GM18499 (cell line): ENCODE measurements around the gene SPOCD1.

Experiments used
- ATAC-seq: cut with Tn5 transposase; IDR thresholded peaks from one replicate; pipeline ENCODE4 v1.9.1; 2021; ENCODE audit warnings: moderate number of reproducible peaks; ENCODE audit not compliant: insufficient read depth, unreplicated experiment

SPOCD1 gene

GRCh38 chr1:31760471-31761470 is 55.1 kb downstream of the SPOCD1 start:
- ATAC-seq, result no peak

- ATAC-seq, result no peak
These were observed 56.4 kb downstream of the SPOCD1 start for GRCh38 chr1:31759298-31760023.

- ATAC-seq, result no peak
These were observed 57.0 kb downstream of the SPOCD1 start for GRCh38 chr1:31758823-31759222.

GRCh38 chr1:31757989-31758388 is 57.8 kb downstream of the SPOCD1 start:
- ATAC-seq, result no peak

GRCh38 chr1:31757204-31757679 is 58.6 kb downstream of the SPOCD1 start:
- ATAC-seq, result no peak

GRCh38 chr1:31756578-31756977 is 59.2 kb downstream of the SPOCD1 start:
- no peak for ATAC-seq

- no peak for ATAC-seq
These were observed 59.9 kb downstream of the SPOCD1 start for GRCh38 chr1:31755850-31756492.

GRCh38 chr1:31755197-31755611 is 60.6 kb downstream of the SPOCD1 start:
- ATAC-seq, result no peak

- no peak for ATAC-seq
These were observed 61.4 kb downstream of the SPOCD1 start for GRCh38 chr1:31754397-31754796.

GRCh38 chr1:31753707-31754349 is 62.0 kb downstream of the SPOCD1 start:
- no peak for ATAC-seq

GRCh38 chr1:31752952-31753475 is 62.8 kb downstream of the SPOCD1 start:
- ATAC-seq, result no peak

- ATAC-seq, result no peak
These were observed 63.6 kb downstream of the SPOCD1 start for GRCh38 chr1:31752258-31752657.

GRCh38 chr1:31751822-31752241 is 64.0 kb downstream of the SPOCD1 start:
- no peak for ATAC-seq

GRCh38 chr1:31750858-31751510 is 64.8 kb downstream of the SPOCD1 start:
- ATAC-seq, result no peak

- no peak for ATAC-seq
These were observed 65.8 kb downstream of the SPOCD1 start for GRCh38 chr1:31749785-31750735.

GRCh38 chr1:31748365-31748764 is 67.5 kb downstream of the SPOCD1 start:
- ATAC-seq, result no peak

- no peak for ATAC-seq
These were observed 68.5 kb downstream of the SPOCD1 start for GRCh38 chr1:31747304-31747703.

GRCh38 chr1:31746687-31747086 is 69.1 kb downstream of the SPOCD1 start:
- no peak for ATAC-seq
